OCI-LY7 (cell line): ENCODE measurements around the gene DNAJB14.

Source experiments
- CTCF ChIP-seq: fragments of 200-600 bp; sonication (generic); conservative IDR thresholded peaks from 2 replicates; pipeline ENCODE4 v1.5.1; 2014; ENCODE audit warnings: mild to moderate bottlenecking, antibody characterized with exemption, low read length, moderate library complexity, mixed read lengths
- EZH2phosphoT487 ChIP-seq: fragments of 200-600 bp; sonication (generic); IDR thresholded peaks from 2 replicates; pipeline ENCODE4 v1.6.1; 2018; ENCODE audit warnings: low read depth, borderline replicate concordance, mild to moderate bottlenecking, mixed run types, antibody characterized with exemption, low read length, moderate library complexity, mixed read lengths

GRCh38 chr4:99938243-99938753, 8.1 kb downstream of the DNAJB14 start:
- TF ChIP-seq CTCF = no peak
- TF ChIP-seq EZH2phosphoT487 = no peak
